Nephron progenitor cell (in vitro differentiated cells): ENCODE measurements around the gene FAT2.

ENCODE experiments used
- DNase-seq: peaks from one replicate; pipeline ENCODE4 v3.0.0; 2021
- H3K27ac Mint-ChIP-seq: 2 replicates; pipeline ENCODE4 v1.8.0; 2021; ENCODE audit warnings: mild to moderate bottlenecking, moderate library complexity, mixed read lengths
- H3K27me3 Mint-ChIP-seq: 2 replicates; pipeline ENCODE4 v1.8.0; 2021; ENCODE audit warnings: mild to moderate bottlenecking, low read depth, mixed read lengths; ENCODE audit not compliant: poor library complexity
- H3K36me3 Mint-ChIP-seq: 2 replicates; pipeline ENCODE4 v1.8.0; 2021; ENCODE audit warnings: low read depth, mixed read lengths
- H3K4me1 Mint-ChIP-seq: 2 replicates; pipeline ENCODE4 v1.8.0; 2021; ENCODE audit warnings: mixed read lengths
- H3K4me3 Mint-ChIP-seq: 2 replicates; pipeline ENCODE4 v1.8.0; 2021; ENCODE audit warnings: mild to moderate bottlenecking, moderate library complexity, mixed read lengths
- H3K9me3 Mint-ChIP-seq: 2 replicates; pipeline ENCODE4 v1.8.0; 2021; ENCODE audit warnings: mild to moderate bottlenecking, moderate library complexity, mixed read lengths
- CTCF ChIP-seq: fragments of 200-600 bp; sonication (generic); IDR thresholded peaks from 2 replicates; pipeline ENCODE4 v1.5.0; 2021; ENCODE audit warnings: antibody characterized with exemption

The FAT2 gene

GRCh38 chr5:151551985-151552384 lies 39.1 kb downstream of the FAT2 start:
- no peak for TF ChIP-seq CTCF
- Mint-ChIP-seq H3K4me1 (no peaks in the 10 kb centered on the region), H3K9me3 (peaks cover 5% of the 10 kb centered on the region), H3K4me3 (no peak overlapping the region), H3K27ac (no peak overlapping the region), H3K27me3 (peaks cover 7% of the 10 kb centered on the region), H3K36me3 (no peaks in the 10 kb centered on the region)
- no peak for DNase-seq

GRCh38 chr5:151550146-151550545 lies 41.0 kb downstream of the FAT2 start:
- no peak for DNase-seq
- H3K27me3 Mint-ChIP-seq: peaks cover 3% of the 10 kb centered on the region
- TF ChIP-seq CTCF: no peak
- no peaks in the 10 kb centered on the region for H3K36me3 Mint-ChIP-seq
- H3K9me3 Mint-ChIP-seq: no peaks in the 10 kb centered on the region
- no peak overlapping the region for H3K27ac Mint-ChIP-seq
- no peaks in the 10 kb centered on the region for H3K4me1 Mint-ChIP-seq
- no peak overlapping the region for H3K4me3 Mint-ChIP-seq

GRCh38 chr5:151549713-151550112 lies 41.4 kb downstream of the FAT2 start:
- Mint-ChIP-seq H3K36me3 (no peaks in the 10 kb centered on the region), H3K4me3 (no peak overlapping the region), H3K27ac (no peak overlapping the region), H3K27me3 (peaks cover 3% of the 10 kb centered on the region), H3K9me3 (no peaks in the 10 kb centered on the region), H3K4me1 (no peaks in the 10 kb centered on the region)
- TF ChIP-seq CTCF: no peak
- no peak for DNase-seq

- Mint-ChIP-seq H3K9me3 (no peaks in the 10 kb centered on the region), H3K4me1 (no peaks in the 10 kb centered on the region), H3K36me3 (no peaks in the 10 kb centered on the region), H3K27ac (no peak overlapping the region), H3K4me3 (no peak overlapping the region), H3K27me3 (peaks cover 3% of the 10 kb centered on the region)
- TF ChIP-seq CTCF: no peak
- no peak for DNase-seq
These were observed 43.8 kb downstream of the FAT2 start for GRCh38 chr5:151547364-151547763.

- H3K27ac Mint-ChIP-seq: no peak overlapping the region
- H3K36me3 Mint-ChIP-seq: no peaks in the 10 kb centered on the region
- no peak for DNase-seq
- no peaks in the 10 kb centered on the region for H3K9me3 Mint-ChIP-seq
- TF ChIP-seq CTCF: no peak
- H3K4me1 Mint-ChIP-seq: no peaks in the 10 kb centered on the region
- H3K4me3 Mint-ChIP-seq: no peak overlapping the region
- peaks cover 25% of the 10 kb centered on the region for H3K27me3 Mint-ChIP-seq
These were observed 49.6 kb downstream of the FAT2 start for GRCh38 chr5:151541571-151541970.
